Esophagus squamous epithelium (tissue), 5 donors: Measurements from ENCODE around the gene MTHFD2L. TPM values are rescaled to one million over a fixed set of nuclear protein-coding genes. Genes with fewer than 3 reads are reported as not detected.

Experiments used
- DNase-seq: peaks from one replicate; lab custom pipeline; 2025; lab: John Stamatoyannopoulos, UW
- H3K27ac ChIP-seq, 4 donors: fragments of 200-600 bp; sonication (generic); one replicate each; pipeline ENCODE4 v1.5.1; 2016 to 2019; ENCODE audit warnings: mild to moderate bottlenecking in 1 of 4
- H3K27me3 ChIP-seq, 4 donors: fragments of 200-600 bp; sonication (generic); 1 replicate in 3 of 4; 2 replicates in 1 of 4; pipeline versions ENCODE4 v1.5.1 to v1.6.0; 2017 to 2021; ENCODE audit warnings: antibody characterized with exemption in 1 of 4
- H3K36me3 ChIP-seq, 3 donors: fragments of 200-600 bp; sonication (generic); one replicate each; pipeline ENCODE4 v1.5.1; 2016 to 2019
- H3K4me1 ChIP-seq, 3 donors: fragments of 200-600 bp; sonication (generic); one replicate each; pipeline ENCODE4 v1.5.1; 2017 to 2019
- H3K4me3 ChIP-seq, 4 donors: fragments of 200-600 bp; sonication (generic); 1 replicate in 3 of 4; 2 replicates in 1 of 4; pipeline ENCODE4 v1.5.1; 2016 to 2019; ENCODE audit warnings: mild to moderate bottlenecking in 2 of 4, moderate library complexity in 1 of 4
- H3K9me3 ChIP-seq, 3 donors: fragments of 200-600 bp; sonication (generic); one replicate each; pipeline ENCODE4 v1.5.1; 2016 to 2019
- POLR2A ChIP-seq, 4 donors: fragments of 450-650 bp; IDR thresholded peaks; one replicate each; pipeline ENCODE4 v1.6.1; 2017; ENCODE audit warnings: antibody characterized with exemption in 4 of 4, mild to moderate bottlenecking in 4 of 4, moderate library complexity in 3 of 4
- WGBS, 2 donors: methylation state at CpG; one replicate each; pipeline ENCODE4 v1.1.5; 2018; 5-methylcytosine and 5-hydroxymethylcytosine counted together
- intact Hi-C: fragments of 100-400 bp; cut with DNase I; formaldehyde crosslinking; loops from one replicate; pipeline ENCODE4 v1.15.0; 2022
- total RNA-seq, 4 donors: library from RNA; depleted of rRNA; stranded (reverse); fragments of >200 nt; gene quantifications; one replicate each; pipeline ENCODE4 v1.1.0, GENCODE V29; 2016
- TF ChIP-seq, protein P1 (sequence below), 6 experiments: fragments of 450-650 bp in 4 of 6; fragments of 200-600 bp in 2 of 6; sonication (generic) in 2 of 6; IDR thresholded peaks; one replicate each; pipeline ENCODE4 v1.5.1; 2016 to 2019; ENCODE audit warnings: antibody characterized with exemption in 6 of 6, mild to moderate bottlenecking in 4 of 6, moderate library complexity in 4 of 6
- donor health status: DM: yes; HTN: yes; CAD: no.

The MTHFD2L gene
- total RNA-seq, 4 donors from 2014 or later, result 9.9 to 22.9 (median 19.1) TPM

DNA sequence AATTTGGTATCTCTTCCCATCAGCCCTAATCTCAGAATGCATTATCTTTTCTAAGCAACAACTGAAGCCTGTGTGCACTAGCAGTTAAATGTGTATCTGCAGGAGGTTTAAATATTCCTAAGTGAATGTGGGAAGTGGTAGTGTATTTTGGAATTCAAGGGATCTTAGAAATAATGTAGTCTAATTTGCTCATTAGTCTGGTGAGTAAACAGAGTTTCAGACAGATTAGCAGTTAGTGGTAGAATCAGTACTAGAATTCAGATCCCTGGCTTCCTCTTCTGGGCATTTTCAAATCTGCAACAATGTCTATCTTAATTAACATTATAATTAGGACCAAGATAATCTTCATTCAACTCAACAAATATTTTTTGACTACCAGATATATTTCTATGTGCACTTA is 47.2 kb upstream of the MTHFD2L start:
- Histone ChIP-seq H3K27me3 (no peaks in the 10 kb centered on the region), H3K27ac (peak overlapping the region in 2 of 4 donors; percentile 23 to 65), H3K4me3 (no peak overlapping the region), H3K36me3 (no peaks in the 10 kb centered on the region), H3K9me3 (no peaks in the 10 kb centered on the region), H3K4me1 (peaks cover 11 to 71% (median 36%) of the 10 kb centered on the region in 3 donors)
- TF ChIP-seq POLR2A (IDR thresholded peaks at IDR 0.05), result no peak
- TF ChIP-seq, protein P1, sequence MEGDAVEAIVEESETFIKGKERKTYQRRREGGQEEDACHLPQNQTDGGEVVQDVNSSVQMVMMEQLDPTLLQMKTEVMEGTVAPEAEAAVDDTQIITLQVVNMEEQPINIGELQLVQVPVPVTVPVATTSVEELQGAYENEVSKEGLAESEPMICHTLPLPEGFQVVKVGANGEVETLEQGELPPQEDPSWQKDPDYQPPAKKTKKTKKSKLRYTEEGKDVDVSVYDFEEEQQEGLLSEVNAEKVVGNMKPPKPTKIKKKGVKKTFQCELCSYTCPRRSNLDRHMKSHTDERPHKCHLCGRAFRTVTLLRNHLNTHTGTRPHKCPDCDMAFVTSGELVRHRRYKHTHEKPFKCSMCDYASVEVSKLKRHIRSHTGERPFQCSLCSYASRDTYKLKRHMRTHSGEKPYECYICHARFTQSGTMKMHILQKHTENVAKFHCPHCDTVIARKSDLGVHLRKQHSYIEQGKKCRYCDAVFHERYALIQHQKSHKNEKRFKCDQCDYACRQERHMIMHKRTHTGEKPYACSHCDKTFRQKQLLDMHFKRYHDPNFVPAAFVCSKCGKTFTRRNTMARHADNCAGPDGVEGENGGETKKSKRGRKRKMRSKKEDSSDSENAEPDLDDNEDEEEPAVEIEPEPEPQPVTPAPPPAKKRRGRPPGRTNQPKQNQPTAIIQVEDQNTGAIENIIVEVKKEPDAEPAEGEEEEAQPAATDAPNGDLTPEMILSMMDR (IDR thresholded peaks at IDR 0.05), result no peak
- DNase-seq, result no peak
- intact Hi-C loops, result no loop called here

DNA sequence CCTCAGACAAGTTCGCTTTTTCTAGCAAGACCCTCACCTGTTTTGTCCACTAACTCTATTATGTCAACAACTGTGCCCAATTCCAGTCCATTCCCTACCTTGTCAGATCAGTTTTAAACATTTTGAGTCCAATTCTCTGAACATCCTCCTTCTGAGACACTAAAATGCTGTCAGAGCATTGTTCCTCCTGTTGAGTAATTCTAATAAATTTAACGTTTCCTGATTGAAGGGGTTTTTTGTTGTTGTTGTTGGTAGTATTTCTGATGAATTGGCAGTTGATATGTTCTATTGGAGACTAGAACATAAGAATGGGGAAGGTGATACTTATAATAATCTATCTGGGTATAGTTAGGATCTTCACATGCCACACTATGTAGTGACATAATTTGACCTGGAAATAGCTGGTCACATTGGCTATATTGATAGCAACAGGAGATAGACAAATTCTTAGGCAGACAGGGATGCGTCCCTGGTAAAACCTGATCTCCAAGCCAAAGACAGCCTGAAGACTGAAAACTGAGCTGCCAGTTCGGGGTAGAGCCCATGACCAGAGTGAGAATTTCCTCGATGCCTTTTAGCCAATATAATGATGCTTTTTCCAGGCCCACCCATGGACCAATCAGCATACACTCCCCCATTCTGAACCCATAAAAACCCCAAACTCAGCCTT is 46.5 kb upstream of the MTHFD2L start:
- Histone ChIP-seq H3K4me3 (no peak overlapping the region), H3K9me3 (no peaks in the 10 kb centered on the region), H3K4me1 (peaks cover 11 to 79% (median 36%) of the 10 kb centered on the region in 3 donors), H3K27ac (peak overlapping the region; percentile 64 to 77 (median 72)), H3K27me3 (no peaks in the 10 kb centered on the region), H3K36me3 (no peaks in the 10 kb centered on the region)
- DNase-seq, result no peak
- WGBS, 2 donors, result 63 to 64% methylated on average over 5 of the region's 5 CpGs
- intact Hi-C loops, result no loop called here
- TF ChIP-seq, protein P1 (IDR thresholded peaks at IDR 0.05), result no peak
- TF ChIP-seq POLR2A (IDR thresholded peaks at IDR 0.05), result no peak

DNA sequence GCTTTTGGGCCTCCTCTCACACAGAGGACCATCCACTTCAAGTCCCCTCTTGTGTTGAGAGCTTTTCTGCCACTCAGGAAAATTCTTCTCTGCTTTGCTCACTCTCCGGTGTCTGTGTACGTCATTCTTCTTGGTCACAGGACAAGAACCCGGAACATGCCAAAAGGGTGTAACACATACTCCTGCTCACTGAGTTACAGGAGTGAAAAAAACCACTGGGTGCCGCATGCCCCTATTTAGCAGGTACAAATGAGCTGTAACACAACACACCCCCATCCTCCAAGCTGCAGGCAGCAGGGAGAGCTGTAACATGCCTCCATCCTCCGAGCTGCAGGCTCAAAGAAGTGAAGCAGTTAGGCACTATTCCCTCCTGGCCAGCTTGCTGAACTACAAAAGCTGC is 45.9 kb upstream of the MTHFD2L start:
- no peak for DNase-seq
- Histone ChIP-seq H3K4me3 (no peak overlapping the region), H3K4me1 (peaks cover 11 to 84% (median 36%) of the 10 kb centered on the region in 3 donors), H3K27ac (peak overlapping the region; percentile 64 to 77 (median 72)), H3K27me3 (no peaks in the 10 kb centered on the region), H3K9me3 (no peaks in the 10 kb centered on the region), H3K36me3 (no peaks in the 10 kb centered on the region)
- intact Hi-C loops, result no loop called here
- TF ChIP-seq POLR2A (IDR thresholded peaks at IDR 0.05), result no peak
- TF ChIP-seq, protein P1 (IDR thresholded peaks at IDR 0.05), result peak in 1 of 6 experiments; percentile 8
- WGBS, 2 donors, result 52 to 72% methylated on average over 5 of the region's 5 CpGs

DNA sequence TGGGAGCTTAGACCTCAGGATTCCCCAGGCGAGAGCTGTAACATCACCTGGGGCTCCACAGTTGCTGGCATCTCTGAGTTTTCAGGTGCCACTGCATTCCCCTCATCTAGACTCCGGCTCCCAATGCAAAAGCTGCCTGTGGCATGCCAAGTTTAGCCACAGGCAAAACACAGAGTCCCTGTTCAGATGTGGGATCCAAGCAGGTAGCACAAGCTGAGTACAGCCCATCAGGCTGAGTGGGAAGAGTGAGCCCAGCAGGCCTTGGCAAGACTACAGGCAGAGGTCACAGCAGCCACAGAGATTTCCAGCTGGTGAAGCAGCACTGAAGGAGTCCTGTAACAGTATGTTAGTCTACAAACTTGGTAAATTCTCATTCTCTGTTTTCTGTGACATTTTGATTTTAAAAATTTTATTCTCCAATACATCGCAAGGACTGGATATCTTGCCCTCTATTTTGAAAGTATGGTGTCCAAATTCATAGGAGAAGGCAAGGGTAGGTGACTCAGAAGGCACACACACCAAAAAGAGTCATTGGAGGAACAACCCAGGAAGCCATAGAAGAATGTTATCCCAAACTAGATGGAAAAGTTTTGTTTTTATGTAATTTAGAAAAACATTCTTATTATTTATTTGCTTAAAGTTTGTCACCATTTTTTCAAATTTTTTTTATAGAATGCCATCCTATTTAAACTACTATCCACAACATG is 45.4 kb upstream of the MTHFD2L start:
- H3K36me3 ChIP-seq, result no peaks in the 10 kb centered on the region
- H3K4me1 ChIP-seq, result peaks cover 14 to 90% (median 40%) of the 10 kb centered on the region in 3 donors
- 55 to 76% methylated on average over 2 of the region's 3 CpGs for WGBS, 2 donors
- peak overlapping the region; percentile 64 to 77 (median 72) for H3K27ac ChIP-seq
- TF ChIP-seq, protein P1 (IDR thresholded peaks at IDR 0.05), result no peak
- TF ChIP-seq POLR2A (IDR thresholded peaks at IDR 0.05), result no peak
- intact Hi-C loops, result no loop called here
- no peak for DNase-seq
- no peaks in the 10 kb centered on the region for H3K27me3 ChIP-seq
- H3K9me3 ChIP-seq, result no peaks in the 10 kb centered on the region
- H3K4me3 ChIP-seq, result no peak overlapping the region

DNA sequence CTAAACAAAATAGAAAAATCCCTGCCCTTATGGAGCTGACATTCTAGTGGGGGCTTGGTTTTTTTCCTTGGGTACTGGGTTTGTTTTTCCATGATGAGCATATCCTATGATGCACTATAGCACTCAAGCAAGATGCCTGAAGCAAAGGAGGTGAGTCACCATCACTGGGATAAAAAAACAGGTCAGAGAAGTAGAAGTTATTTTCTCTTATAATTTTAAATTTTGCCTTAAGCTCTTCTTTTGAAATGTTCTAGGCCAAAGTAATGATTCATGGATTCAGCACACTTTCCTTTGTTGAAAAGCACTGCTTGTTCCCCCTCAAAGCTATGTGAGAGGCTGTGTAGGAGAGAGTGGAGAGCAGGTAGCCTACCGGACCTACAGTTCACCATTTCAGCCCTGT is 43.7 kb upstream of the MTHFD2L start:
- TF ChIP-seq, protein P1 (IDR thresholded peaks at IDR 0.05), result no peak
- no peak for TF ChIP-seq POLR2A (IDR thresholded peaks at IDR 0.05)
- H3K27ac ChIP-seq, result peak overlapping the region; percentile 51 to 74 (median 59)
- peaks cover 15 to 90% (median 33%) of the 10 kb centered on the region in 3 donors for H3K4me1 ChIP-seq
- no peaks in the 10 kb centered on the region for H3K9me3 ChIP-seq
- intact Hi-C loops, result no loop called here
- 20 to 50% methylated on average over 1 of the region's 1 CpG for WGBS, 2 donors
- peak overlapping the region in 2 of 4 donors; percentile 10 to 31 for H3K4me3 ChIP-seq
- H3K27me3 ChIP-seq, result no peaks in the 10 kb centered on the region
- no peaks in the 10 kb centered on the region for H3K36me3 ChIP-seq
- no peak for DNase-seq
